ENCODE data around the gene TMUB1. TPM values are rescaled to one million over a fixed set of nuclear protein-coding genes. Genes with fewer than 3 reads are reported as not detected.

TMUB1 gene
- total RNA-seq, 1 experiment from 2014 or later = 45.4 TPM

DNA sequence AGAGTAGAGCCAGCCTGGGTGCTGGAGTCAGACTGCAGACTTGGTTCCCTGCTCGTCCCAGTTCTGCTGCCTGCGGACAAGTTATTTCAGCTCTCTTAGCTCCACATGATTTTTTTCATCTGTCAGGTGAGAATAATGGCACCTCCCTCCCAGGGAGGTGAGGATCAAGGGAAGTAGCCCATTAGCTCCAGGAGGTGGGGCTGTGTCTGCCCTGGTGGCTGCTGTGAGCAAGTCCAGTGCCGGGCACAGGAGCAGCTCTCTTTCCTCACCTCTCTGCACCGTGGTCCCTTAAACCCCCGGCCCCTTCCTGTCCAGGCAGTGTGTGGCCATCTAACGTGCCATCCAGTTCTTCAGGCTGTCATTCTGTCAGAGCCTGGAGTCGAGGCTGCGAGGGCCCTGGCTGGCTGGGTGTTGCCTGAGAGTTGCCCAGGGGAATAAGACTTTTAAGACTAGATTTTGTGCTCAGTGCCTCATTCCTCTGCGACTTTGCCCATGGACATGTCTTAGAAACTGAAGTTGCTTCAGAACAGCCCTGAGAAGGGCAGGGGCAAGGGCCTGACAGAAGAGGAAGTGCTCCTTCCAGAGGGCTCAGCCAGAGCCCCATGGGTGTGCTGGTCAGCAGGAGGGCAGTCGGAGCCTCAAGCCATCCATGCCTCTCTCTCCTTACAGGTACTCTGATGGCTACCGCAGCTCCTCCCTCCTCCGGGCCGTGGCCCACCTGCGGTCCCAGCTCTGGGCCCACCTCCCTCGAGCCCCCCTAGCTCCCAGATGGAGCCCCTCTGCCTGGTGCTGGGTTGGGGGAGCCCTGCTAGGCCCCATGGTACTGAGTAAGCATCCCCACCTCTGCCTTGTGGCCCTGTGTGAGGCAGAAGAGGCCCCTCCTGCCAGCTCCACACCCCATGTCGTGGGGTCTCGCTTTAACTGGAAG, 50.1 kb downstream of the TMUB1 start:
- H3K27ac ChIP-seq (ENCODE audit: insufficient read length, low read depth, low read length) = no peak overlapping the region
- no peak overlapping the region for H4K91ac ChIP-seq (ENCODE audit: insufficient read length, low read depth, low read length)
- H3K56ac ChIP-seq (ENCODE audit: insufficient read length, low read depth, low read length) = no peak overlapping the region
- no peak overlapping the region for H2BK20ac ChIP-seq (ENCODE audit: low read depth, low read length, poor library complexity, severe bottlenecking)
- no peaks in the 10 kb centered on the region for H4K20me1 ChIP-seq (ENCODE audit: control insufficient read depth, insufficient read depth, insufficient read length)
- no peak overlapping the region for H2BK12ac ChIP-seq (ENCODE audit: insufficient read length, low read depth, low read length)
- no peaks in the 10 kb centered on the region for H3K79me1 ChIP-seq (ENCODE audit: insufficient read depth, low read depth, low read length, poor library complexity, severe bottlenecking)
- no peak overlapping the region for H2BK5ac ChIP-seq (ENCODE audit: insufficient read length, low read length)
- no CpG with 5 or more reads among the region's 17 CpGs for WGBS (ENCODE audit: extremely low coverage, insufficient read length, low lambda C conversion rate)
- no peak overlapping the region for H3K4me2 ChIP-seq (ENCODE audit: insufficient read depth, insufficient read length, low read length)
- H3K9me3 Mint-ChIP-seq = no peaks in the 10 kb centered on the region
- no peak overlapping the region for H2BK15ac ChIP-seq (ENCODE audit: low read depth, low read length)
- no peak overlapping the region for H3K9ac ChIP-seq (ENCODE audit: extremely low read depth, insufficient read length, low read length)
- H3K4me1 ChIP-seq (ENCODE audit: insufficient read depth, low read length) = no peaks in the 10 kb centered on the region
- H3K23ac ChIP-seq (ENCODE audit: insufficient read length, low read depth, low read length) = no peak overlapping the region
- H3K36me3 Mint-ChIP-seq (ENCODE audit: insufficient read depth in 1 of 3, low read depth in 3 of 3) = peaks cover 0 to 8% (median 4%) of the 10 kb centered on the region in 3 experiments; a peak in 4 of 7 replicates
- H3K4me3 Mint-ChIP-seq = no peak overlapping the region
- H3T11ph ChIP-seq (ENCODE audit: low read length) = no peak overlapping the region
- peaks cover 4 to 7% of the 10 kb centered on the region in 2 experiments for H3K4me1 Mint-ChIP-seq
- no peak overlapping the region for H3K18ac ChIP-seq (ENCODE audit: insufficient read length, low read depth, low read length)
- no peaks in the 10 kb centered on the region for H3K27me3 Mint-ChIP-seq (ENCODE audit: low read depth)
- no peak overlapping the region for H2BK120ac ChIP-seq (ENCODE audit: low read depth, low read length, poor library complexity, severe bottlenecking)
- DNase-seq = no peak
- no peak overlapping the region for H4K8ac ChIP-seq (replicated peaks; ENCODE audit: insufficient read length, low read depth, low read length)
- no peaks in the 10 kb centered on the region for H3K9me3 ChIP-seq (ENCODE audit: control insufficient read depth, low read depth, low read length)
- H3K27me3 ChIP-seq (ENCODE audit: insufficient read depth, low read length) = no peaks in the 10 kb centered on the region
- H2AK5ac ChIP-seq (ENCODE audit: insufficient read length, low read length) = no peak overlapping the region
- H3K14ac ChIP-seq (ENCODE audit: insufficient read depth, low read length) = no peak overlapping the region
- peak; percentile 30; the same call in 2 of the 3 replicates for TF ChIP-seq CTCF (conservative IDR thresholded peaks at IDR 0.05)
- no peak overlapping the region for H2AFZ ChIP-seq (ENCODE audit: low read length)
- H3K27ac Mint-ChIP-seq = no peak overlapping the region
- H3K23me2 ChIP-seq (ENCODE audit: insufficient read length, low read depth, low read length, poor library complexity, severe bottlenecking) = peaks cover 4% of the 10 kb centered on the region
- no peak overlapping the region for H4K5ac ChIP-seq (ENCODE audit: insufficient read length, low read depth, low read length)
- H3K79me2 ChIP-seq (ENCODE audit: insufficient read depth, low read length) = no peaks in the 10 kb centered on the region
- no peak overlapping the region for H3K4ac ChIP-seq (ENCODE audit: low read depth, low read length)

Other genes with a start within 250 kb of the TMUB1 start
- 0.11 and 0.28 TPM in 2 replicates for gene AOC1, start 231.0 kb downstream of the TMUB1 start, total RNA-seq (2021)
- 4.3 and 4.5 TPM in 2 replicates for gene KCNH2, start 105.2 kb downstream of the TMUB1 start, total RNA-seq (2021)
- gene NOS3, start 92.5 kb downstream of the TMUB1 start, total RNA-seq (2021) = 4.5 and 4.7 TPM in 2 replicates
- 1.5 and 2.0 TPM in 2 replicates for gene ATG9B, start 59.0 kb downstream of the TMUB1 start, total RNA-seq (2021)
- gene ABCB8, start 55.0 kb downstream of the TMUB1 start, total RNA-seq (2021) = 22.1 and 23.9 TPM in 2 replicates
- 1.7 and 2.3 TPM in 2 replicates for gene ASIC3, start 35.0 kb downstream of the TMUB1 start, total RNA-seq (2021)
- gene CDK5, start 25.6 kb downstream of the TMUB1 start, total RNA-seq (2021) = 16.3 and 19.9 TPM in 2 replicates
- 136 and 138 TPM in 2 replicates for gene SLC4A2, start 23.9 kb downstream of the TMUB1 start, total RNA-seq (2021)
- gene FASTK, start 2.7 kb downstream of the TMUB1 start, total RNA-seq (2021) = 57.8 and 59.5 TPM in 2 replicates
- 97.7 and 99.6 TPM in 2 replicates for gene AGAP3, start 3.0 kb upstream of the TMUB1 start, total RNA-seq (2021)
- gene GBX1, start 84.2 kb upstream of the TMUB1 start, total RNA-seq (2021) = not detected in 2 replicates
- gene ASB10, start 103.8 kb upstream of the TMUB1 start, total RNA-seq (2021) = not detected in 2 replicates
- gene H2BK1, start 127.0 kb upstream of the TMUB1 start, total RNA-seq (2021) = 0.97 TPM in 1 of 2 replicates, not detected in the other
- gene ABCF2, start 143.7 kb upstream of the TMUB1 start, total RNA-seq (2021) = 70.1 and 70.5 TPM in 2 replicates
- gene CHPF2, start 149.0 kb upstream of the TMUB1 start, total RNA-seq (2021) = 25.7 and 28.1 TPM in 2 replicates
- gene SMARCD3, start 165.2 kb upstream of the TMUB1 start, total RNA-seq (2021) = 4.7 and 5.0 TPM in 2 replicates

All from H9 (cell line).